HG02759 (cell line): Measurements from ENCODE around the gene EIF2S2.

Experiments used
- ATAC-seq: cut with Tn5 transposase; IDR thresholded peaks from one replicate; pipeline ENCODE4 v1.9.1; 2021; ENCODE audit warnings: mild to moderate bottlenecking, moderate library complexity; ENCODE audit not compliant: unreplicated experiment

EIF2S2 gene

DNA sequence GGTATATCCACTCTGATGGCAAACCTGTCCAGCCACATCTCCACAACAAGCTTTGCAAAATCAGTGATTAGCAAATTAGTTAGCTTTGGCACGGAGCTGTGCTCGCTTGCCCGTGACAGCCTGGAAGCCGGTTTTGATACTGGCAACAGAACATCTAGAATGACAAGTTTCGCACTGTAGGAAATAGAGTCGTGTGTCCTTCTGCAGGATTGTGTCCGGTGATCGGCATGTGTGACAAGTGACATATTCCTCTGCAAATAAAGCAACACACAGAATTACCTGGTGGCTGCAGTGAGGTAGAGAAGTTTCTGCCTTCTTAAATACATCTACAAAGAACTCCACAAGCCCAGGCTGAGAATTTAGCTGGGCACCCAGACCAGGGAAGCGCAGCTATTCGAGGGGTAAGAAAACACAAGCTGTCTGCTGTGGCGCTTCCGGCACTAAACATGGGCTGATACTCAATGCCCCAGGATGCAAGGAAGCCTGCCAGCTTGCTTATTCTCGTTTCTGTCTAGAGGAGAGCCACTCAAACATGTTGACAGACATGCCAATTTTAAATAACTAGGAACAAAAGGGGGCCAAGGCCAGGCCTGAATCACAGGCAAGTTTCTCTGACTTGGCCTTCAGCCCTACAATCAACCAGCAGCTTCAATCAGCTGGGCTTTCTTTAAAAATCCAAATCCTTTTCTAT lies 22.2 kb downstream of the EIF2S2 start:
- ATAC-seq = no peak

GRCh38 chr20:34089175-34089479 lies 22.9 kb downstream of the EIF2S2 start:
- ATAC-seq = no peak

DNA sequence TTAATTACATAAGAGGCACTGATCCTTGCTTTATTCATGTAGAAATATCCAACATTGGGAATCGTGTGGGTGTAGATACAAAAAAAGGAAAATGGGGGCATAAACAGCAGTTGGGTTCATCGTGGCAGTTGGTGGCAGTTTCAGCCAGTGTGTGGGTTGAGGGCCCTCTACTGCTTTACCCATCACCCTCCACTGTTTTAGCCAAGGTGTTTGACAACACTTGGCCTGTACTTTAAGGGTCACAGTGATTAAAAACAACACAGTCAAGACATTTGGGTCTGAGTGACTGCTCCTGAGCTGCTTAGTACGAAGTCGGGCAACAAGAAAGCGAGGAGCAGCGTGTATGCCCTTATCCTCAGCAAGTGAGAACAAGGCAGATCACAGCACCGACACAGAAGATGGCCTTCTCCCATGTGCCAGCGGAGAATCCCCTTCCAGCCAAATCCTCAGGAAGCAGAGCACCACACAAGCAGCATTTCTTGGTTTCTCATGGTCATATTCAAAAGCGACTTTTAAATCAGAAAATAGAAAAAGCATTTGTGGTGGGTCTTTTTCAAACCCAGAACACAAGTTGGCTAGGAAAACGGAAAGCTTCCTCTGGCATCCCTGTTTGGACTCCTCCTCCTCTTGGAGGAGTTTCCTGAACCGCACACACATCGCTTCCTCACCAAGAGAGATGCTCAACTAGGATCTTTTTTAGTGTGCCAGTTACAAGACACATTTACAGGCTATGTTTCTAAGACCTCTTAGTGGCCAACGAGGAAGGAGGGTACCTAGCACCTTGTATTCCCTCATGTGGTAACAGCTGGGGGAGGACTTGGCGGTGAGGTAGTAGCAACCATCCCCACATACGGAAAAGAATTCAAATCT lies 23.5 kb downstream of the EIF2S2 start:
- ATAC-seq = no peak

DNA sequence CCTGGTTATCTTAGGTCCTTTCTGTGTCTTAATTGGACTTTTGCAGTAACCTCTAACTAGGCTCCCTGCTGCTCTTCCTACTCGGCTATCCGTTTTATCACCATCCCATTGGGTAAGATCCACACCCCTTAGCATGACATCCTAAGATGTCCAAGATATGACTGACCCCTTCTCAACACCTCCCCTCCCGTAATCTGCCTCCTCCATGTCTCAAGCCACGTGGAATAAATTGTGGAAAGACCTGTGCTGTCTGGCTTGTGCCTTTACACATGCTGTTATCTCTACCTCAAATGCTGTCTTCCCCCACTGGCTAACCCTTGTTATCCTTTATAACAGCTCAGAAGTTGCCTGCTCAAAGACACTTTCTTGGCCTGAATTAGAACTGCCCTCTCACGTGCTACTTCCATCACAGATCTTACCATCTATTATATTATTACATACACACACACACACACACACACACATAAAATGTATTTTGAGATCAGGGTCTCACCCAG lies 26.5 kb downstream of the EIF2S2 start:
- ATAC-seq = no peak

DNA sequence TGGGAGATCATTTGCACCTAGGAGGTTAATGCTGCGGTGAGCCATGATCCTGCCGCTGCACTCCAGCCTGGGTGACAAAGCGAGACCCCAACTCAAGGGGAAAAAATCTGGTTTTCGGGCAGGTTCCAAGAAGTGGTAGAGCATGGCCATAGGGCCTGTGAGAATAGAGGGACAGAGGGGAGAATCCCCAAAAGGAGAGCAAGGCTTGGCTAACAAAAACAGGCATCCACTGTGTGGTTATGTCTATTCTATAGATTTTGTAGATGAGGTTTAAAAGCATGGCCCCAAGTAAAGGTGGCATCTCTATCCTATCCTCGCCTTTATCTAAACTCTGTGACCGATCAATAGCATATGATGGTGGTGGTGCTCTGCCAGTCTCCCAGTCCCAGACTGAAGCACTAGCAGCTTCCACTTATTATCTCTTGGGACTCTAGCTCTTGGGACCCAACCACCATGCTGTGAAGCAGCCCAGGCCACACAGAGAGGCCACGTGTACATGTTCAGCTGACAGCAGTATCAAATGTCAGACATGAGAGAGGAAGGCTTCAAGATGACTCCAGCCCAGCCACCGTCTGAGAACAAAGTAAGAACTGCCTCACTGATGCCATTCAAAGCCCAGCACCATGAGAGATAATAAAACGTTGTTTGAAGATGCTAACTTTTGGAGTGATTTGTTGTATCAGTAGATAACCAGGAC lies 27.7 kb downstream of the EIF2S2 start:
- ATAC-seq = no peak

GRCh38 chr20:34083781-34084180 lies 28.3 kb downstream of the EIF2S2 start:
- ATAC-seq = no peak

GRCh38 chr20:34083137-34083536 lies 28.9 kb downstream of the EIF2S2 start:
- ATAC-seq = no peak

- no peak for ATAC-seq
These were observed 29.7 kb downstream of the EIF2S2 start for GRCh38 chr20:34082232-34082887.

GRCh38 chr20:34079818-34080217 lies 32.2 kb downstream of the EIF2S2 start:
- no peak for ATAC-seq

GRCh38 chr20:34078540-34078939 lies 33.5 kb downstream of the EIF2S2 start:
- no peak for ATAC-seq

DNA sequence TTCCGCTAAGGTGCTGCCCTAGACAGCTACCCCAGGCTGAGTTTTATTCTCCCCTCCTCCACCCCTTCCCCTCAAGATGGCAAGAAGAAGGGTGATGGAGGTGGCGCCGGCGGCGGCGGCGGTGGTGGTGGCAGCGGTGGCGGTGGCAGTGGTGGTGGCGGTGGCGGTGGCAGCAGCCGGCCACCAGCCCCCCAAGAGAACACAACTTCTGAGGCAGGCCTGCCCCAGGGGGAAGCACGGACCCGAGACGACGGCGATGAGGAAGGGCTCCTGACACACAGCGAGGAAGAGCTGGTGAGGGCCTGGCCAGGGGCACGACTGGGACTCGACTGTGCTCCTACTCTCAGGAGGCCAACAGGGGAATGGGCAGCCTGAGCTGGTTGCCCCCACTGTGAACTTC lies 35.1 kb downstream of the EIF2S2 start:
- no peak for ATAC-seq

DNA sequence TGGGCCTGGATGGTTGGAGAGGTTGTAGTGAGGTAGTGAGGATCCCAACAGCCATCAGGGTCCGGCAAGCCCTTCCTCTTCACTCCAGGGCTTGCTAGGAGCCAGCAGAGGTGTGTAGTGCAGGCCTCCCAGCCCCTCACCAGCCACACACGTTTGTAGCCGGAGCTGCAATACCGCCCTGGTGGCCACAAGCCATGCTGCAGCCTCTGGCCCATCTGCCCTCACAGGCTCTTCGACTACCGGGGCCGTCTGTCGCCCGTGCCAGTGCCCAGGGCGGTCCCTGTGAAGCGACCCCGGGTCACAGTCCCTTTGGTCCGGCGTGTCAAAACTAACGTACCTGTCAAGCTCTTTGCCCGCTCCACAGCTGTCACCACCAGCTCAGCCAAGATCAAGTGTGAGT lies 36.4 kb downstream of the EIF2S2 start:
- no peak for ATAC-seq

GRCh38 chr20:34074101-34074760 lies 37.8 kb downstream of the EIF2S2 start:
- ATAC-seq = no peak

- no peak for ATAC-seq
These were observed 39.3 kb downstream of the EIF2S2 start for GRCh38 chr20:34072778-34073177.

DNA sequence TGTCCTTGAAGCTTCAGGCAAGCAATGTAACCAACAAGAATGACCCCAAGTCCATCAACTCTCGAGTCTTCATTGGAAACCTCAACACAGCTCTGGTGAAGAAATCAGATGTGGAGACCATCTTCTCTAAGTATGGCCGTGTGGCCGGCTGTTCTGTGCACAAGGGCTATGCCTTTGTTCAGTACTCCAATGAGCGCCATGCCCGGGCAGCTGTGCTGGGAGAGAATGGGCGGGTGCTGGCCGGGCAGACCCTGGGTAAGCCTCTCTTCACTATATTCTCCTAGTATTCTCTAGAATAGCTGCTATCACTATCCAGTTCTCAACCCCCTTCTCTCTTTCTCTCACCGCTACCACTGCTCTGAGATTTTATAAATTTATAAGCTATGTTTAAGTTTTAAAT lies 40.0 kb downstream of the EIF2S2 start:
- no peak for ATAC-seq

GRCh38 chr20:34070859-34071258 lies 41.2 kb downstream of the EIF2S2 start:
- no peak for ATAC-seq

- ATAC-seq = no peak
These were observed 42.0 kb downstream of the EIF2S2 start for GRCh38 chr20:34070079-34070439.

DNA sequence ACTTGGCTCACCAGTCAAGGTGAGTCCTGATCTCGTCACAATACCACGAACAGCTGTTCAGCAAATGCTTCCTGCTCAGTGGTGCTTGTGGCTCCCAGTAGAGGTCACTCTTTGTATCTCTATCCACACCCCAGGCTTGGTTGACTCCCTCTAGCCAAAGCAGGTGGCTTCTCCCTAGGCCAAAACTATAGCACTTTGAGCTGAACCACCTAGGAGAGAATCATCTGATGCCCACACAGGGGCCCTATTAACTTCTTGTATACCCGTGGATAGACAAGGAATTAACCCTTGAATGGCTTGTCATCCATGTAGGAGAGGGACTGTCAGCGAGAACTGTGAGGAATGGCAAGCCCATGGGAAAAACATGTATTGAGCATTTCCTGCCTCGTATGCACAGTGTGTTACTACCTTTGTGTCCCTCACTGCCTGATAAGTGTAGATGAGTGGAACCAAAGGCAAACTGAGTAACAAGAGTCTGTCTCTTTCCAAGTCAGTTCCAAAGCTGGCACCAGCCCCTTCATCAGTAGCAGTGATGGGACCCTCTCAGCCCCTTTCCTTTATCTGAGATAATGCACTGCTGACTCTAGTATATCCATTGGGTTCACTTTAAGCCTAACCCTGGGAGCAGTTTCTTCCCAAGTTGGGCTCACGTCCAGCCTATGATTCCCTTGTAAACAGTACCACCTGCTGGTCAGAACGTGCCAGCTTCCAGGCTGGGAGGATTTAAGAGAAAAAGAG lies 42.5 kb downstream of the EIF2S2 start:
- peak; percentile 83 for ATAC-seq

GRCh38 chr20:34068001-34068400 lies 44.0 kb downstream of the EIF2S2 start:
- no peak for ATAC-seq

- no peak for ATAC-seq
These were observed 45.5 kb downstream of the EIF2S2 start for GRCh38 chr20:34066476-34067090.
